ENCODE measurements around the gene MRPS22. TPM values are rescaled to one million over a fixed set of nuclear protein-coding genes. Genes with fewer than 3 reads are reported as not detected.

The MRPS22 gene
- total and polyA plus RNA-seq, 2 of the 13 experiments (the other 11 are each of a cell fraction or from before 2014, with no cell fraction given): 52.7 to 113 TPM

GRCh38 chr3:139354661-139355060 is 10.8 kb downstream of the MRPS22 start:
- WGBS (ENCODE audit: low lambda C conversion rate): 96% methylated on average over 4 of the region's 4 CpGs
- Histone ChIP-seq H3K27ac (ENCODE audit: extremely low read length, insufficient read depth, low read length) (no peak overlapping the region), H3K9ac (ENCODE audit: insufficient read depth, low read depth, low read length) (no peak overlapping the region), H3K27me3 (ENCODE audit: control insufficient read depth in 1 of 2, insufficient read depth in 2 of 2, low read length in 2 of 2) (no peaks in the 10 kb centered on the region), H3K4me1 (ENCODE audit: insufficient read depth, low read length) (no peaks in the 10 kb centered on the region), H3K36me3 (replicated peaks in 1 of 2; ENCODE audit: control insufficient read depth in 1 of 2, insufficient read depth in 2 of 2, low read length in 2 of 2) (peaks cover 24 to 88% of the 10 kb centered on the region in 2 experiments), H4K20me1 (ENCODE audit: insufficient read depth, low read length) (peaks cover 6% of the 10 kb centered on the region; the same call in 1 of the 2 replicates), H3K4me3 (replicated peaks in 1 of 3; ENCODE audit: insufficient read depth in 1 of 3, low read depth in 2 of 3, low read length in 3 of 3) (no peak overlapping the region), H3K4me2 (ENCODE audit: low read depth, low read length) (no peak overlapping the region), H3K9me3 (ENCODE audit: low read length) (no peaks in the 10 kb centered on the region), H2AFZ (ENCODE audit: low read length) (no peak overlapping the region), H3K79me2 (ENCODE audit: insufficient read depth, low read length) (no peaks in the 10 kb centered on the region)
- no peak for FAIRE-seq
- ChIA-PET POLR2A (interaction anchor here (2.1 to 2.4 kb wide), 2 partner anchors 10 to 35 kb away, joined by 9 to 16 read pairs; partner anchors contain the start of genes COPB2 and MRPS22), CTCF (ENCODE audit: low intra/inter-chr PET ratio, low total read pairs) (no interaction called here)
- TF ChIP-seq POLR2G (IDR thresholded peaks at IDR 0.05; ENCODE audit: low read depth, low read length) (0 out of 2 replicates have a peak, but pooled peaks have one; percentile 30), RBM22 (optimal IDR thresholded peaks at IDR 0.05; ENCODE audit: low read length) (peak; percentile 49), ZNF350 (CRISPR knock-in tag; IDR thresholded peaks at IDR 0.05; ENCODE audit: borderline replicate concordance, low read depth) (no peak)
- DNase-seq (ENCODE audit: low spot score): no peak
- in situ Hi-C loops (cut with HindIII; ENCODE audit: extremely low pct_ligation_motif_present, low pct_unique_long_range_greater_than_20kb): loop anchor here (25.0 kb wide), 1 partner anchor 667 kb away; no protein-coding TSS in a partner anchor
- intact Hi-C loops (cut with micrococcal nuclease; ENCODE audit: unreplicated experiment): no loop called here
- ATAC-seq: no peak; the same call in 2 of the 3 replicates
- no TSS peak for BruUV-seq (replicated peaks)

DNA sequence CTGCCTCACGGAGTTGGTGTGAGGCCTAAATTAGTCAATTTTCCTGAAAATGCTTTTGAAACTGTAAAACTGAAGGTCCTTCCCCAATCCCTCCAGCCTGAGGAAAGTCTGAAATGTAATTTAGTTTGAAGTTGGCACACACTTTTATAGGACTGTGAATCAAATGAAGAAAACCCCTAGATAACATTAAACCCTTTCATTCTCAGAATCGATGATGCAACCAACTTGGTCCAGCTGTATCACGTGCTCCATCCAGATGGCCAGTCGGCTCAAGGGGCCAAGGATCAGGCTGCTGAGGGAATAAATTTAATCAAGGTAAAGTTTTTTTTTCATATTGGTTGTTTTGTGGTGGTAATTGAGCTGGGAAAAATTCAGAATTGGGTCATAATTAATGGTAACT is 11.7 kb downstream of the MRPS22 start:
- POLR2A ChIA-PET: interaction anchor here (1.0 kb wide), 1 partner anchor 34 kb away, joined by 4 read pairs; the partner anchor contains the start of gene COPB2
- CTCF ChIA-PET (ENCODE audit: low intra/inter-chr PET ratio, low total read pairs): no interaction called here
- no peak overlapping the region for H3K9ac ChIP-seq (ENCODE audit: insufficient read depth, low read depth, low read length)
- no peaks in the 10 kb centered on the region for H3K4me1 ChIP-seq (ENCODE audit: insufficient read depth, low read length)
- TF ChIP-seq POLR2G (IDR thresholded peaks at IDR 0.05; ENCODE audit: low read depth, low read length): peak; percentile 25; the same call in 1 of the 2 replicates
- TF ChIP-seq CEBPB (IDR thresholded peaks at IDR 0.05; ENCODE audit: borderline replicate concordance, low read depth, low read length): peak; percentile 7; the same call in 1 of the 2 replicates
- TF ChIP-seq PPARG (CRISPR knock-in tag; conservative IDR thresholded peaks at IDR 0.05): no peak
- TF ChIP-seq POLR2A (IDR thresholded peaks at IDR 0.05; ENCODE audit: insufficient read depth in 1 of 2, low read depth in 2 of 2, low read length in 2 of 2): peak in 1 of 2 experiments; percentile 11; a peak in 1 of 4 replicates
- no peak for TF ChIP-seq SMAD3 (CRISPR knock-in tag; IDR thresholded peaks at IDR 0.05)
- no peak for ATAC-seq
- FAIRE-seq: no peak
- H4K20me1 ChIP-seq (ENCODE audit: insufficient read depth, low read length): peaks cover 6% of the 10 kb centered on the region; the same call in 1 of the 2 replicates
- in situ Hi-C loops (cut with HindIII; ENCODE audit: extremely low pct_ligation_motif_present, low pct_unique_long_range_greater_than_20kb): loop anchor here (25.0 kb wide), 1 partner anchor 668 kb away; no protein-coding TSS in a partner anchor
- BruUV-seq (replicated peaks): no TSS peak
- H3K9me3 ChIP-seq (ENCODE audit: low read length): no peaks in the 10 kb centered on the region
- H2AFZ ChIP-seq (ENCODE audit: low read length): no peak overlapping the region
- no peak overlapping the region for H3K27ac ChIP-seq (ENCODE audit: extremely low read length, insufficient read depth, low read length)
- peaks cover 20 to 90% of the 10 kb centered on the region in 2 experiments for H3K36me3 ChIP-seq (replicated peaks in 1 of 2; ENCODE audit: control insufficient read depth in 1 of 2, insufficient read depth in 2 of 2, low read length in 2 of 2)
- no peaks in the 10 kb centered on the region for H3K27me3 ChIP-seq (ENCODE audit: control insufficient read depth in 1 of 2, insufficient read depth in 2 of 2, low read length in 2 of 2)
- intact Hi-C loops (cut with micrococcal nuclease; ENCODE audit: unreplicated experiment): no loop called here
- no peak for DNase-seq (ENCODE audit: low spot score)
- no peak overlapping the region for H3K4me2 ChIP-seq (ENCODE audit: low read depth, low read length)
- no peaks in the 10 kb centered on the region for H3K79me2 ChIP-seq (ENCODE audit: insufficient read depth, low read length)
- H3K4me3 ChIP-seq (replicated peaks in 1 of 3; ENCODE audit: insufficient read depth in 1 of 3, low read depth in 2 of 3, low read length in 3 of 3): no peak overlapping the region
- WGBS (ENCODE audit: low lambda C conversion rate): 91% methylated on average over 4 of the region's 4 CpGs

Measured in HepG2 (cell line).